GM12891 (cell line): ENCODE measurements around the gene TCF20.
A peak's percentile ranks its signal among the peaks of the same experiment; 100 is the strongest.

ENCODE experiments used
- DNase-seq: peaks from one replicate; pipeline ENCODE4 v3.0.0; 2011; ENCODE audit warnings: low spot score; ENCODE audit not compliant: insufficient read length
- FAIRE-seq: peaks from 2 replicates; lab custom pipeline; 2011; peaks lifted over from hg19 to GRCh38; lab: Jason Lieb, UNC
- PAX5 ChIP-seq: IDR thresholded peaks from 2 replicates; pipeline ENCODE4 v1.6.1; 2011; ENCODE audit warnings: low read length, moderate library complexity, mild to moderate bottlenecking; ENCODE audit not compliant: insufficient read depth, severe bottlenecking
- POLR2A ChIP-seq: IDR thresholded peaks from 2 replicates; pipeline ENCODE4 v1.6.1; 2011; ENCODE audit warnings: low read depth, low read length, control low read depth
- POLR2AphosphoS5 ChIP-seq: IDR thresholded peaks from 2 replicates; pipeline ENCODE4 v1.6.1; 2011; ENCODE audit warnings: low read depth, low read length, control low read depth
- POU2F2 ChIP-seq: IDR thresholded peaks from 2 replicates; pipeline ENCODE4 v1.6.1; 2011; ENCODE audit warnings: low read depth, mild to moderate bottlenecking, control low read depth, low read length, moderate library complexity
- SPI1 ChIP-seq: IDR thresholded peaks from 2 replicates; pipeline ENCODE4 v1.6.1; 2011; ENCODE audit warnings: low read depth, low read length, control low read depth
- TAF1 ChIP-seq: IDR thresholded peaks from 2 replicates; pipeline ENCODE4 v1.6.1; 2011; ENCODE audit warnings: low read depth, low read length, control low read depth

Gene TCF20

DNA sequence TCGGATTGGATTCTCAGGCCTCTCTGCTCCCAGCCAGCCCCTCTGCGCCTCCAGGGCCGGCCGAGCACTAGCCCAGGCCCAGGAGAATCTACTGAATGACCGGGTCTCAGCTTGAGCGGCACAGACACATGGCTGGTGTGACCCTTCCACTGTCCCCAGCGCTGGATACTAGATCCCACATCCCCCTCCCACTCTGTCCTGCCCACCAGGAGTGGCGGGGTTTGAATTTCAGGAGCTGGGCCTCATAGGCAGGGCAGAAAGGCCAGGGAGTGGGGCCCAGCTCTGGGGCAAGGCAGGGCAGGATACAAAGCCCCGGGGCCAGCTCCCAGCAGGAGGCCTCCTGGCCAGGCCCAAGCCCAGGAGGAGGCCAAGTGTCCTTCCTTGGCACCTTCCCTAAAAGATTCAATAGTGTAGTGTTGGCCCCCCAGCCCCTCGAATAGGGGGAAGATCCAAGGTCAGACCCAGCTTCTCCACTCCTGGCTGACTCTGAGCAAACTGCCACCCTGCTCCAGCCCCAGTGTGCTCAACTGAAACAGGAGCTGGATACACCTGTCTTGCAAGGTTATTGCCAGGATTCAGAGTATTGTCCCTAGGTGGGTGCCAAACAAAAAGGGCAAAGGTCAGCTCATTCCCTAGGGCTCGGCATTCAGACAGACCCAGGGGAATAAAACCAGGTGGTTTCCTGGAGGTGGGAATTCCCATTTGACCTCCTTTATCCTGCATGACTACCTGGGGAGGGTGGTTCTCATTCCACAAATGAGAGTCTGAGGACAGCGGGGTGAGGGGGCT is 22.5 kb upstream of the TCF20 start:
- DNase-seq (no peak), FAIRE-seq (no peak)
- no peak for TF ChIP-seq PAX5
- no peak for TF ChIP-seq POLR2AphosphoS5
- no peak for TF ChIP-seq SPI1

- no peak for FAIRE-seq
- TF ChIP-seq POLR2A (no peak), POLR2AphosphoS5 (no peak), TAF1 (no peak), POU2F2 (no peak), PAX5 (no peak), SPI1 (no peak)
- DNase-seq, result no peak
Measured at GRCh38 chr22:42291287-42291686, 20.8 kb upstream of the TCF20 start.

- DNase-seq, result no peak
- no peak for FAIRE-seq
- TF ChIP-seq POU2F2, result no peak
- TF ChIP-seq POLR2A, result no peak
- no peak for TF ChIP-seq SPI1
- TF ChIP-seq POLR2AphosphoS5, result no peak
Measured at GRCh38 chr22:42289671-42290541, 19.5 kb upstream of the TCF20 start.

DNA sequence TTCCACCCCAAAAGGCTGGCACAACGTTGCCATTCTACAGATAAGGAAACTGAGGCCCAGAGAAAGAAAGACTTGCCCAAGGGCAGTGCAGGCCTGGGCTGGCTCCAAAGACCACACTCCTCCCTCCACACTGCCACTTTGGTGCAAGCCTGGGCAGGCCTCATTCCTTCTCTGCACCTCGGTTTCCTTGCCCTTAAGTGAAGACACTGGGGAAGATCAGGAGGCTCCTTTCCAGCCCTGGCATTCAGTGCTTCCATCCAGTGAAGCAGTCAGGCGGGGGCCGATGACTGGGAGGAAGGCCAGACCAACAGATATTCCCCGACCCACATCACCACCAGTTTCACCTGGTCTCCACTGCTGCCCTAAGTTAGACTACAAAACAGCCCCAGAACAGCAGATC is 18.3 kb upstream of the TCF20 start:
- TF ChIP-seq SPI1 (no peak), PAX5 (no peak), POLR2AphosphoS5 (no peak), TAF1 (no peak), POU2F2 (no peak), POLR2A (no peak)
- no peak for FAIRE-seq

DNA sequence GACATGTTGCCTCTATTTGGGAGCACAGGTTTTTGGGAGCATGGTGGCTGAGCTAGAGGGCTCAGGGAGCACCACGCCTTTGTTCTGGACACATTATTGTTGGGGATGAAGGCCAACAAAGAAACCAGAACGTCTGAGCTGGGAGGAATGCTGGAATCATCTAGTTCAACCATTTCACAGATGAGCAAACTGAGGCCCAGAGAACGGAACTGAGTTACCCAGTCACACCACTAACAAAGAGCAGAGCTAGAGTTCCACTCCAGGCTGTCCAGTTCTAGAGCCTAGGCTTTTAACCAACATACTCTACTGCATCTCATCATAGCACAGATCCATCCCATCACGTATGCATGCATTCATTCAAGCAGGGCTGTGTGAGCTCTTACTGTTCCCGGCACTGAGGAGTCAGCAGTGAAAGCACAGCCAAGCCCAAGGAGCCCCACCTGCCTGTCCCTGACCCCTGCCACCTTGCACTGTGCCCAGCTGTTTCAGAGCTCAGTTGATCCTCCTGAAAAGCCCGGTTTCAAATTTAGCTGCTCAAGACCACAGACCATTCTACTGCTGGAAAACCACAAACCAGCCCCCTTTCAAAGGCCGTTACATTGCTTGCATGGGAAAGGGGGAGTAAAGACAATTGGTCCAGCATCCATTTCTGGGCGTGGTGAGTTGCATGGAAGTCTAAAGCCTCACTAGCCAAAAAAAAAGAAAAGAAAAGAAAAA is 16.9 kb upstream of the TCF20 start:
- FAIRE-seq, result peak; percentile 54
- DNase-seq, result no peak
- TF ChIP-seq SPI1 (no peak), PAX5 (no peak), POU2F2 (no peak), POLR2AphosphoS5 (no peak), POLR2A (no peak), TAF1 (no peak)

More for the DNA sequence above, 18.3 kb upstream of the TCF20 start:
- no peak for DNase-seq

- FAIRE-seq (peak; percentile 86), DNase-seq (no peak)
- TF ChIP-seq POLR2AphosphoS5 (no peak), TAF1 (no peak), POU2F2 (no peak), PAX5 (no peak), POLR2A (no peak), SPI1 (no peak)
Measured at GRCh38 chr22:42286205-42286604, 15.8 kb upstream of the TCF20 start.

DNA sequence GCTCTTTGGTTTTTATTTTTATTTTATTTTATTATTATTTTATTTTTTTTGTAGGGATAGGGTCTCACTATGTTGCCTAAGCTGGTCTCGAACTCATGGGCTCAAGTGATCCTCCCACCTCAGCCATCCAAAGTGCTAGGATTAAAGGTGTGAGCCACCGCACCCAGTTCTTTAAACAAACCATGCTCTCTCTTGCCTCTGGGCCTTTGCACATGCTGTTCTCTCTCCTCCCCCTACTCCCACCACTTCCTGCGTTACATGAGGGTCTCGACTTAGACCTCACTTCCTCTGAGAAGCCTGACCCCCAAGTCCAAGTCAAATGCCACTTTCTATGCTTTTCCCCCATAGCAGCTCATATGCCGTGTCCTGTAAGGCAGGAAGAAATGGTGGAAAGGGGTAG is 15.2 kb upstream of the TCF20 start:
- no peak for FAIRE-seq
- TF ChIP-seq POLR2A, result no peak
- TF ChIP-seq POLR2AphosphoS5, result no peak
- TF ChIP-seq SPI1, result no peak
- no peak for TF ChIP-seq PAX5
- no peak for TF ChIP-seq POU2F2

DNA sequence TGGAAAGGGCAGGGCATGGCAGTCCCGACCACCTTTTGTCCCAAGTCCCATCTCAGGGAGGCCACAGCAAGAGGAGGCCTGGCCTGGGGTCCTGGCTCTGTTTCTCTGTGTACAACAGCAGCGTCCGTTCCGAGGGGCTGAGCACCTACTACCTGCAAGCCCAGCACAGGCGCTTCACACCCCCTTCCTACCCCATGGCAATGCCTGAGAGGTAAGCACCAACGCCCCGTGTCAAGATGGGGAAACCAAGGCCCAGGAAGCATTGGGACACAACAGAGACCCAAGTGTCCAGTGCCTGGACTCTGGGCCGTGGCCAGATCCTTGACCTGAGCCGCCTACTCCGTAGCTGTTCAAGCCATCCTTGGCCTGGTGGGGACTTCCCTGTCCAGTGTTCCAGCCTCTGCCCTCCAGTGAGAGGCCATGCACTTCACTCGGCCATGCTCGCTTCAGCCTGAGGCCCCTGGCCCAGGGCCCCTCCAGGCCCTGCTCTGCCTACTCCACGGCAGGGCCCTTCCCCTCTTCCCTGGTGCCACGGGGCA is 14.3 kb upstream of the TCF20 start:
- no peak for FAIRE-seq
- TF ChIP-seq POLR2A (no peak), PAX5 (no peak), TAF1 (no peak), SPI1 (no peak), POU2F2 (no peak), POLR2AphosphoS5 (no peak)
- no peak for DNase-seq

More for the DNA sequence above, 15.2 kb upstream of the TCF20 start:
- DNase-seq, result no peak

DNA sequence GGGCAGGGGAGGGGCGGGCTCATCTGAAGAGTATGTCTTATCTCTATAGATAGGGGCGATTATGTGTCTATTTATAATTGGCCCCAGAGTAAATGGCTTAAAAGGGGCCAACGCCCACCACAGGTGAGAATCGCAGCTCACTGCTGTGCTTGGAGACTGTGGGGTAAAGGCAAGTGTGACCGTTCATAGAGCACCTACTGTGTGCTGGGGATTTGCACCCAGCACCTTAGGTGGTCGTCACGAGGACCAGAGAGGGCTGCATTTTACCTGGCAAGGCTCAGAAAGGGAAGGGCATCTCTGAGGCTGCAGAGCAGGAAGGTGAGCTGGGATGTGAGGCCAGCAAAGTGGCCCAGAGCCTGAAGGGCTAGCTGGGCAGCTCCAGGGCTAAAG is 13.7 kb upstream of the TCF20 start:
- FAIRE-seq (no peak), DNase-seq (no peak)
- no peak for TF ChIP-seq TAF1
